GM19023 (cell line): ENCODE measurements around the gene NCR1.
"Not testable (repeated sequence)": the region's sequence is repeated elsewhere in the genome, so short reads cannot be mapped to it uniquely, and the experiment has no call there.

Experiments used
- ATAC-seq: cut with Tn5 transposase; IDR thresholded peaks from one replicate; pipeline ENCODE4 v1.9.1; 2021; ENCODE audit warnings: mild to moderate bottlenecking, moderate library complexity; ENCODE audit not compliant: unreplicated experiment

Gene NCR1

DNA sequence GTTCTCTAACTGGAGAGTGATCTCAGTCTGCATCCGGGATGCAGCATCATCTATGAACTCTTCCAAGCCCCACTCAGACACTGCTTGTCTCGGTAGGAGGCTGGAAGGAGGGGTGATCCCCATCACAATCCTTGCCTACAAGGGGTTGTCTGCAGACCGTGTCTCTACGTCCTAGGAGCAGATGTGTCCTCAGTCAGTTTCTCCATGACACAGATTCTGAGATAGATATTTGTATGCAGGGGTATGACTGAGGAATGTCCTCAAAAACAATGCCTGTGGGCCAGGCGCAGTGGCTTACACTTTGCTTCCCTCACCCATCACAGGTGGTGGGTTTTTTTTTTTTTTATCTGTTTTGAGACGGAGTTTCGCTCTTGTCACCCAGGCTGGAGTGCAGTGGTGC is 871 bp downstream of the NCR1 start:
- ATAC-seq, result no peak

DNA sequence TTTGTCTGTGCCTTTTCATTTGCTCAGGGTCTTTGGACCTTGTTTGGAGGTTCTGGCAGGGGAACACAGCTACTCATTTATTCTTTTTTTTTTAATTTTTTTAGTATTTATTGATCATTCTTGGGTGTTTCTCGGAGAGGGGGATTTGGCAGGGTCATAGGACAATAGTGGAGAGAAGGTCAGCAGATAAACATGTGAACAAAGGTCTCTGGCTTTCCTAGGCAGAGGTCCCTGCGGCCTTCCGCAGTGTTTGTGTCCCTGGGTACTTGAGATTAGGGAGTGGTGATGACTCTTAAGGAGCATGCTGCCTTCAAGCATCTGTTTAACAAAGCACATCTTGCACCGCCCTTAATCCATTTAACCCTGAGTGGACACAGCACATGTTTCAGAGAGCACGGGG is 2.0 kb downstream of the NCR1 start:
- not testable (repeated sequence) for ATAC-seq

DNA sequence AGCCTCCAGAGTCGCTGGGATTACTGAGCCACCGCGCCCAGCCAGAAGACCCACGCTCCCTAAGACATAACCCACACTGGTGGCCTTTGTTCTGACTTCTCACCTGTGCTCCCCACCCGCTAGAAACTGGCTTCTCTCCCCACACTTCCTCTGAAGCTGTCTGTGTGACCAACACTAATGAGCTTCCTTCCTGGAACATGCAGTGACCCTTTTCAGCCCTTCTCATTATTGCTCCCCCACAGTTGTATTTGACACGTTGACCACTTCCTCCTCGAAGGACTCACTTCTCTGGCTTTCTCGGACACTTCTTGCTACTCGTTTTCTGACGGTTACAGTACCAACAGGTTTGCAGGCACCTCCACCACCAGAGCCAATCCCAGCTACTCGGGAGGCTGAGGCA is 10.9 kb downstream of the NCR1 start:
- ATAC-seq, result no peak

DNA sequence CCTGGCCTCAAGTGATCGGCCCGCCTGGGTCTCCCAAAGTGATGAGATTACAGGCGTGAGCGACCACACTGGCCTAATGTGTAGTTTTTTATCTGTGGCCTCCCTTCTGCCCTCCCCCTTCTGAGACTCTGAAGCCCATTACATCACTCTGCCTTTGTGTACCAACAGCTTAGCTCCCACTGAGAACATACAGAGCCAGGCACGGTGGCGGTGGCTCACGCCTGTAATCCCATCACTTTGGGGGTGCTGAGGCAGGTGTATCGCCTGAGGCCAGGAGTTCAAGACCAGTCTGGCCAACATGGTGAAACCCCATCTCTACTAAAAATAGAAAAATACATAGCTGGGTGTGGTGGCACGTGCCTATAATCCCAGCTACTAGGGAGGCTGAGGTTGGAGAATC is 12.6 kb downstream of the NCR1 start:
- no peak for ATAC-seq

DNA sequence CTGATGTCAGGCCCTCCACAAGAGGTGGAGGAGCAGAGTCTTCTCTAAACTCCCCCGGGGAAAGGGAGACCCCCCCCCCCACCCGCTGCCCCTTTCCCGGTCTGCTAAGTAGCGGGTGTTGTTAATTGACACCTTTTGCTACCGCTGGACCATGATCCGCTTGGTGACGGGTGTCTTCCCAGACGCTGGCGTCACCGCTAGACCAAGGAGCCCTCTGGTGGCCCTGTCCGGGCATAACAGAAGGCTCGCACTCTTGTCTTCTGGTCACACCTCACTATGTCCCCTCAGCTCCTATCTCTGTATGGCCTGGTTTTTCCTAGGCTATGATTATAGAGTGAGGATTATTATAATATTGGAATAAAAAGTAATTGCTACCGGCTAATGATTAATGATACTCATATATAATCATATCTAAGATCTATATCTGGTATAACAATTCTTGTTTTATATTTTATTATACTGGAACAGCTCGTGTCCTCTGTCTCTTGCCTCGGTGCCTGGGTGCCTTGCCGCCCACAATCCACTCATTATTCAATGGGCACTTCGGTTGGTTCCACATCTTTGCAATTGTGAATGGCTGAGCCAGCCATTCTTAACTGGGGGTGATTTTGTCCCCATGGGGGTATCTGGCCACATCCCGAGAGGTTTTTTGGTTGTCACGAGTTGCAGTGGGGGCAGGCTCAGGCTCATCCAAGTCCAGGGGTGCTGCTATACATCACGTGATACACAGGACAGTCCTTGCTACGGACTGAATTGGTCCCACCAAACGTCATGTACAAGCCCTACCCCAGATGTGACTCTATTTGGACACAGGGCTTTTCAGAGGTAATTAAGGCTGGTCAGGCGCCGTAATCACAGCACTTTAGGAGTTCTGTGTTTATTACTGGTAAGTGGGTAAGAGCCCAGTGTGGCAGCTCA is 14.0 kb downstream of the NCR1 start:
- not testable (repeated sequence) for ATAC-seq

DNA sequence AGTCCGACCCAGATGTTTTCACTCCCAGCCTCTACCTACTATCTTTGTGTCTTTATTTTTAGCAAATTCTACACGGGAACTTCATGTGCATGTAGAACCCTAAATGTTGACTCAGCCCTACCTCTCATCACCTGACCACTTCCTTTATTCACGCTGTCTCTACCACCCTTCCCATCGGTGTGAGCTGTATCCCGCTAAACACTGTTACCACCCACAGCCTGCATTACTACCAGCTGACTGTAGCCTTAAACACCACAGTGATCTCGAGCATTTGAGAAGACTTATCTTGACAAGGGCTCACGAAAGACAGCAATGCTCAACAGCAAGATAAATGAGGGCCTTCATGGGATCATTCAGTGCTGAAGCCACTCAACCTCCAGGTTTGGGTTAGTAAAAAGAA is 15.1 kb downstream of the NCR1 start:
- ATAC-seq, result no peak

DNA sequence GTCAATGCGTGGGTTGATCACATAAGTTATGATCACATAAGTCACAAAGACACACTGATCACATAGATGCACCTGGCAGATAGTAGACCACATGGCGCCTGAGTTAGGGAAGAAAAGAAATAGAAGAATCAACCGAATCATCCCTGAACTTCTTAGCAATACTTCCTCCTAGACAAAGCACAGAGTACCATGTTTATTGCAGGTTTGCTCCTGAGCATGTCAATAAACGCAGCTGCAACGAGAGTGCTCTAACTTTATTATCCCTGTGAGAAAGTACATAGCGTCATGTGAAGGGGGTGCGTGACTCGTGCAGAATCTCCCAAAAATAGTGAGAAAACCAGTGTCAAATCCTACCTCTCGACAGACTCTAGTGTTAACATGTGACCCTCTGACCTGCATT is 17.3 kb downstream of the NCR1 start:
- ATAC-seq, result no peak

DNA sequence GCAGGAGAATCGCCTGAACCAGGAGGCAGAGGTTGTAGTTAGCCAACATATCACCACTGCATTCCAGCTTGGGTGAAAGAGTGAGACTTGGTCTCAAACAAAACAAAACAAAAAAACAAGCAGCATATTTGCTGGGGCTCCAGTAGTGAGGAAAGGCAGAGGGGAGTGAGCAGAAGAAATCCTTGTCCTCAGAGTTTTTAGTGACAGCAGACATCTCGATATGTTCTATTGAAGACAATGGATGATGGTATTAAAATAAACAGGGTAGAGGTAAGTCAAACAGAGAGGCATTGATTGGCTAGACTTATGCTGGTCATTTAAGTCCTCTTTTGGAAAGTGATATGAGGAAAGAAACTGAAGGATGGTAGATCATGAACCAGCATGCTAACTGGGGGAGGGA is 22.4 kb downstream of the NCR1 start:
- no peak for ATAC-seq

DNA sequence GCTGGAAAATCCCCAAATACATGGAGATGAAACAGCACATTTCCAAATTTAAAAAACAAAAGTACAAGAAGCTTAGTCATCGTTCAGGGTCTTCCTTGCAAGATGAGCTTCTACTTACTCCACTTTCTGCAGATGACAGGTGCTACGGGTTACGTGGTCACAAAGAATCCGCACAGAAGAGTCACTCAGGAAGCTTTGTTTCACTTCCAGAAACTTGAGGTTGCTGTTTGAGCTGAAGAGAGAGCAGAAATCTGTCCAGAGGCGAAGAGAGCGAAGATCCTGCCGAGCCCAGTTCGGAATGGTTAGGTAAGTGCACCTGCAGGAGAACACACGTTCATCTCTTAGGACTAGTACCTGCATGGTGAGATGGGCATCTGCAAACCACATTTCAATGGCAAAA is 32.0 kb downstream of the NCR1 start:
- no peak for ATAC-seq

DNA sequence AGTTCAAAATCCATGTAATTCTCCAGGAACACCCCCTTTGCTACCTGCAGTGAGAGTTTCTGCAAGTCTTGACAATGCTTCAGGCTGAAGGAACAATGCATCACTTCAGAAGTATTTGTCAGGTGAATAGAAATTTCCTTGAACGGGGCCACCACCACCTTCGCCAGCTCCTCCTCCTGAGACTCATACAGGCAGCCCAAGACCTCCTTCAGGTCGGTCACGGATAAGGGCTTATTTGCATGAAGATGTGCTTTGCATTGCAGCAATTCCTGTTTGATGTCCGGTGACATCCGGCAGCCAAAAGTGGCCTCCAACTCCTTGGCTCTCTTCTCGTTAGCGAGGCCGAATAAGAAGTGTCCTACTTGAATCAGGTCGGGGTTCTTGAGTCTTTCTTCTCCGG is 33.0 kb downstream of the NCR1 start:
- ATAC-seq, result no peak

DNA sequence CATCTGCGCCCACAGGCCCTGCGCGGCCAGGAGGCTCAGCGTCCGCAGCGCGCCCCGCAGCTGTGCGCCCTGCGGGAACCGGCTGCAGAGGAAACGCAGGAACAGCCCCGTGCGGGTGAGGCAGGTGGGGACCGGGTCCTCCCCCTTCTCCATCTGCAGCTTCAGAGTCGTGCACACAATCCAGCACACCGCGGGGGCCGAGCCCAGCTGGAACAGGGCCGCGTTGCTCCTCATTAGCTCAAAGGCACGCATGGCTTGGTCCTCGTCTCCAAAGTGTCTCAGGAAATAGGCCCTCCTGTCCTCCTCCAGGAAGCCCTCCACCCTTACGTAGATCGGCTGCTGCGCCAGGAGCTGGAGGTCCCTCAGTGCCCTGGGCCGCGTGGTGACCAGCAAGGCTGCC is 33.6 kb downstream of the NCR1 start:
- ATAC-seq, result not testable (repeated sequence)

DNA sequence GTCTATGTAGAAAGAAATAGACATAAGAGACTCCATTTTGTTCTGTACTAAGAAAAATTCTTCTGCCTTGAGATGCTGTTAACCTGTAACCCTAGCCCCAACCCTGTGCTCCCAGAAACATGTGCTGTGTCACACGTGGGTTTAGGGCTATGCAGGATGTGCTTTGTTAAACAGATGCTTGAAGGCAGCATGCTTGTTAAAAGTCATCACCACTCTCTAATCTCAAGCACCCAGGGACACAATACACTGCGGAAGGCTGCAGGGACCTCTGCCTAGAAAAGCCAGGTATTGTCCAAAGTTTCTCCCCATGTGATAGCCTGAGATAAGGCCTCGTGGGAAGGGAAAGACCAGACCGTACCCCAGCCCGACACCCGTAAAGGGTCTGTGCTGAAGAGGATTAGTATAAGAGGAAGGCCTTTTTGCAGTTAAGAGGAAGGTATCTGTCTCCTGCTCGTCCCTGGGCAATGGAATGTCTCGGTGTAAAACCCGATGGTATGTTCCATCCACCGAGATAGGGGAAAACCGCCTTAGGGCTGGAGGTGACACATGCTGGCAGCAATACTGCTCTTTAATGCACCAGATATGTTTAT is 37.9 kb downstream of the NCR1 start:
- ATAC-seq, result not testable (repeated sequence)

DNA sequence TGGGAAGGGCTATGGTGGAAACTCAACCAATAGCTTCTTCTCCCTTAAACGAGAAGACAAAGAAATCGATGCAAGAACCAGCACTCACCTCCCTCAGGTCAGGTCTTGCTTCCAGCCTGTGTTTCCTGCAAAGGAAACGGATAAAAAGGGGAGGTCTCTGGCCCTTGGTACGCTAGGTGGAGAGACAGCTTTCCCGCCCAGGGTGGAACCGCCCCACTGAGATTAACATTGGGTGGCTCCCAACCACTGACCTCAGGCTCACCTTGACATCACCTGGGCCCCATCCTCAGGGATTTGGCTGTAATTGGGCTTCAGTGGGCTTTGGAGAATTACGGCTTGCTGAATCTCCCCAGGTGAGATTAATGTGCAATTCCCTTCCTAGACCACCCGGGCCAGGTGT is 41.4 kb downstream of the NCR1 start, which contains the start of gene NLRP7:
NLRP7 (minus strand) TSS at position 150 of the 400 bp plus-strand sequence.
- ATAC-seq, result no peak

DNA sequence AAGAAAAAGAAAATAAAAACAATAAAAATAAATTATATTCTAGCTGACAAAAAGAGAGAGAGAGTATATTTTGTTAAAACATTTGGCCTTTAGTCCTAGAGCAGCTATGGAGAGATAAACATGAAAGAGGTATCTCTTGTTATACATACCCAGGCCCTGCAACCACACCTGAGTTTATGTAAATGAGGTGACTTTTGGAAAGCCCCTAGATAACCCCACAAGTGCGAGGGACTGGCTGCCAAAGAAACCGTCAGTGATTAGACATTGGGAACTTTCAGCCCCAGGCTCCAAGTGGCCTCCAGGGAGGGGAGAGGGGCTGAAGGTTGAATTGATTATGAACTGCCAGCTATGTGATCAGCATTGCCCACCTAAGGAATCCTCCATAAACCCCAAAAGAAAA is 43.5 kb downstream of the NCR1 start:
- ATAC-seq, result no peak

DNA sequence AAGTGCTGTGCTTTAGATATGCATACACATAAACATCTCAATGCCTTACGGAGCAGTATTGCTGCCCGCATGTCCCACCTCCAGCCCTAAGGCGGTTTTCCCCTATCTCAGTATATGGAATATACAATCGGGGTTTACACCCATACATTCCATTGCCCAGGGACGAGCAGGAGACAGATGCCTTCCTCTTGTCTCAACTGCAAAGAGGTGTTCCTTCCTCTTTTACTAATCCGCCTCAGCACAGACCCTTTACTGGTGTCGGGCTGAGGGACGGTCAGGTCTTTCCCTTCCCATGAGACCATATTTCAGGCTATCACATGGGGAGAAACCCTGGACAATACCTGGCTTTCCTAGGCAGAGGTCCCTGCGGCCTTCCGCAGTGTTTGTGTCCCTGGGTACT is 44.6 kb downstream of the NCR1 start:
- ATAC-seq, result not testable (repeated sequence)

DNA sequence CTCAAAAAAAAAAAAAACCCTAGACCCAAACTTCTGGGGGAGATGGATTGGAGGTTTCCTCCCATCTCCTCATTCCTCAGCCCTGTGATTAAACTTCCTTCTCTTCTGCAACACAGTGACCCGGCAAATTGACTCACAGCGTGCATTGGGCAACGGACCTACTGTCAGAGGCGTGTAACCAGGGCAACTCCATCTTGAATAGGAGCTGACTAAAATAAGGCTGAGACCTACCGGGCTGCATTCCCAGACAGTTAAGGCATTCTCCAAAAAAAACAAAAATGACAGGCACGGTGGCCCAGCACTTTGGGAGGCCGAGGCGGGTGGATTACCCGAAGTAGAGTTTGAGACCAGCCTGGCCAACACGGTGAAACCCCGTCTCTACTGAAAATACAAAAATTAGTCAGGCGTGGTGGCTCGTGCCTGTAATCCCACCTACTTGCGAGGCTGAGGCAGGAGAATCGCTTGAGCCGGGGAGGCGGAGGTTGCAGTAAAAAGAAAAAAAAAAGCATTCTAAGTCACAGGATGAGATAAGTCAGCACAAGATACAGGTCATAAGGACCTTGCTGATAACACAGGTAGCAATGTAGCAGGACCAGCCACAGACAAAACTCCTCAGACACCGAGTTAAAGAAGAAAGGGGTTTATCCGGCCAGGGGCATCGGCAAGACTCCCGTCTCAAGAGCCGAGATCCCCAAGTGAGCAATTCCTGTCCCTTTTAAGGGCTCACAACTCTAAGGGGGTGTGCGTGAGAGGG is 46.8 kb downstream of the NCR1 start:
- no peak for ATAC-seq

DNA sequence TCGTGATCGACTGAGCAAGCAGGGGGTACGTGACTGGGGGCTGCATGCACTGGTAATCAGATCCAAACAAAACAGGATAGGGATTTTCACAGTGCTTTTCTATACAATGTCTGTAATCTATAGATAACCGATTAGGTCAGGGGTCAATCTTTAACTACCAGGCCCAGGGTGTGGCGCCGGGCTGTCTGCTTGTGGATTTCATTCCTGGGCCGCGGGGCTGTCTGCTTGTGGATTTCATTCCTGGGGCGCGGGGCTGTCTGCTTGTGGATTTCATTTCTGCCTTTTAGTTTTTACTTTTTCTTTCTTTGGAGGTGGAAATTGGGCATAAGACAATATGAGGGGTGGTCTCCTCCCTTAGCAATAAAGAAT is 47.4 kb downstream of the NCR1 start:
- ATAC-seq, result not testable (repeated sequence)

DNA sequence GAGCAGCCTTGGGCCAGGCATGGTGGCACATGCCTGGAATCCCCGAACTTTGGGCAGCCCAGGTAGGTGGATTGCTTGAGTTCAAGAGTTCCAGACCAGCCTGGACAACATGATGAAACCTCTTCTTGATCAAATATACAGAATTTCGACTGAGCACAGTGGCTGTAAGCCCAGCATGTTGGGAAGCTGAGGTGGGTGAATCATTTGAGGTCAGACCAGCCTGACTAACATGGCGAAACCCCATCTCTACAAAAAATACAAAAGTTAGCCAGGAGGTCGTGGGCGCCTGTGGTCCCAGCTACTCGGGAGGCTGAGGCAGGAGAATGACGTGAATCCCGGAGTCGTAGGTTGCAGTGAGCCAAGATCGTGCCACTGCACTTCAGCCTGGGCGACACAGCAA is 49.4 kb downstream of the NCR1 start:
- ATAC-seq, result no peak

DNA sequence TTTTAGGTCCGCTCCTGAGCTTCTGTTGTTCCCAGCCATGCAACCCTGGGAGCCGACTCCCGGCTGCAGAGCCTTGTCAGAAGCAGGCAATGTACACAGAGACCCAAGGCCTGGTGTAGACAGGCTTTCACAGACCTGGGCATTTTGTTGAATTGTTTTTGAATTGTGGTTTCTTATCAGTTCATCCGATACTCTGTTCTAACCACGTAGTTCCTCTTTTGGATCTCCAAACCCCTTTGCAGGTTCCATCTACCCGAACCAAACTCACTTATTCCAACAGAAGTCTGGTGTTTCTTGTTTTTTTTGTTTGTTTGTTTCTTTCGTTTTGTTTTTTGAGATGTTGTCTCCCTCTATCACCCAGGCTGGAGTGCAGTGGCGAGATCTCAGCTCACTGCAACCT is 53.9 kb downstream of the NCR1 start:
- no peak for ATAC-seq
